ENCODE measurements around the gene FAM76A.
A peak's percentile ranks its signal among the peaks of the same experiment; 100 is the strongest.
"Not testable (repeated sequence)": the region's sequence is repeated elsewhere in the genome, so short reads cannot be mapped to it uniquely, and the experiment has no call there.

FAM76A gene

DNA sequence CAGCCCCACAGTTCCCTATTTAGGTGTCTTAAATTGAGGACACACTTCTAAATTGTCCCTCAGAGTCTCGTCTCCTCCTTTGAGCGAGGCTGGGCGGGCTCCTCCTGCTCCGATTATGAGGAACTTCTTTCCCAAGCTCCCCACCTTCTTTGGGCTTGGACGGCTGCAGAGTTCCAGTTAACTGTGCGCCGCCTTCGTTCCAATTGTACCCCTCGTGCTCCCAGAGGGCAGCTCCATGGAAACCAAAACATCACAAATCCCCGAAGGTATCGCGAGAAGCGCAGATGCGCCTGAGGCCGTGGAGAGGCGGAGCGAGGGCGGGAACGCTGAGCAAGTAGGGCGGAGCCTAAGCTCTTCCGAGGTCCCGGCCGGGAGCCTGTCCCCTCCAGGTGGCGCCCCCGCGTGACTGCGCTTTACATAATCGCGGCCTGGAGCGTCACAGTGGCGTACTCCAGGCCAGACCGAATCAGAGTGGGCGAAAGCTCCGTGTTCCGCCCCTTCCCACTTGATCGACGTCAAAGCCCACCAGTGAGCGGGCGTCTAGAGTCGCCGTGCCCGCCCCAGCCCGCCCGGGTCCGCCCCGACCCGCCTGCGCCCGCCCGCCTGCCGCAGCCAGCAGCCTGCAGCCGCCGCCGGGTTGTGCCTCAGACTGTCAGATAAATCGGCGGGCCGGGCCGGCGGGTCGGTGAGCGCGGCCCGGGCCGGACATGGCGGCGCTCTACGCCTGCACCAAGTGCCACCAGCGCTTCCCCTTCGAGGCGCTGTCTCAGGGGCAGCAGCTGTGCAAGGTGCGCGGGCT lies at the start of gene FAM76A:
TSS of gene FAM76A (plus strand) at position 588 of the 799 bp plus-strand sequence. CDS start at position 708, 120 bp downstream.
- DNase-seq (ENCODE audit: low read depth in 2 of 3, low spot score in 2 of 3), result peak; percentile 97 to 98 (median 98)

DNA sequence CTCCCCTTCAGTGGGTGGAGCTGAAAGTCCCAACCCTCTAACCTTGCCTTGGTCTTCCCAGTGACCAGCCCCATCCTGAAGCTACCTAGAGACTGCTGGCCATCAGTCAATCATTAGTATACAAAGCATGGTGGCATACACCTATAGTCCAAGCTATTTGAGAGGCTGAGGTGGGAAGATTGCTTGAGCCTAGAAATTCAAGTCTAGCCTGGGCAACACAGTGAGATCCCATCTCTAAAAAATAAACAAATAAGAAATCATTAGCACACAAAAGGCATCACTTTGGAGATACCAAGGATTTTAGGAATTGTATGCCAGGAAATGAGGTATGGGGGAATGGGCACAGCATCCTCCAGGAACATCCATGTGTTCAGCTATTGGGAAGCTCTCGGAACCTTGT lies 49.4 kb upstream of the FAM76A start:
- no peak for DNase-seq (ENCODE audit: low read depth in 2 of 3, low spot score in 2 of 3)

- no peak for DNase-seq (ENCODE audit: low read depth in 2 of 3, low spot score in 2 of 3)
Observed at GRCh38 chr1:27678747-27679146, 47.0 kb upstream of the FAM76A start.

- not testable (repeated sequence) for DNase-seq (ENCODE audit: low read depth in 2 of 3, low spot score in 2 of 3)
Observed at GRCh38 chr1:27680225-27680791, 45.5 kb upstream of the FAM76A start.

DNA sequence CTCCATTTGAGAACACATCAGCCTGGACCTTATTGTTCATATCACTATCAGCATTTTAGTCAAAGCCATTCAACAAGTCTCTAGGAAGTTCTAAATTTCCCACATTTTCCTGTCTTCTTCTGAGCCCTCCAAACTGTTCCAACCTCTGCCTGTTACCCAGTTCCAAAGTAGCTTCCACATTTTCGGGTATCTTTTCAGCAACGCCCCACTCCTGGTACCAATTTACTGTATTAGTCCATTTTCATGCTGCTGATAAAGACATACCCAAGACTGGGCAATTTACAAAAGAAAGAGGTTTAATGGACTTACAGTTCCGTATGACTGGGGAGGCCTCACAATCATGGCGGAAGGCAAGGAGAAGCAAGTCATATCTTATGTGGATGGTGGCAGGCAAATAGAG lies 44.2 kb upstream of the FAM76A start:
- not testable (repeated sequence) for DNase-seq (ENCODE audit: low read depth in 2 of 3, low spot score in 2 of 3)

DNA sequence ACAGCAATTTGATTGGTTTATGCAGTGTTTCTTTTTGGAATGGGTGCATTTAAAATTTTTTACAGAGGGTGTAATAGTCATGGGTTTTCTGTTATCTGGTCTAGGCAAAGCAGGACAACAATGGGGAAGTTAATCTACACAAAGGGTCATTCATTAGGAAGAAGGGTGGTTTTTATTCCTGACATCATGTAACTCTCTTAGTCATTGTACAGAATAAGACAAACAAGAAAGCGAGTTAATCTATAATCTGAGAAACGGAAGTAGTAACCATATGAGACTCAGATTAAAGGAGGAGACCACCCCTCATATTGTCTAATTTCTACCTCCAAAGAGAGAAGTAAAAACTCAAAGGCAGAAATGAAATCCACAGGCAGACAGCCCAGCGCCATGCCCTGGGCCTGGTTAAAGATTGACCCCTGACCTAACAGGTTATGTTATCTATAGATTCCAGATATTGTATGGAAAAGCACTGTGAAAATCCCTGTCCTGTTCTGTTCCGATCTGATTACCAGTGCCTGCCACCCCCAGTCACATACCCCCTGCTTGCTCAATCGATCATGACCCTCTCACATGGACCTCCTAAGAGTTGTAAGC lies 43.3 kb upstream of the FAM76A start:
- no peak for DNase-seq (ENCODE audit: low read depth in 2 of 3, low spot score in 2 of 3)

- no peak for DNase-seq (ENCODE audit: low read depth in 2 of 3, low spot score in 2 of 3)
Observed at GRCh38 chr1:27684176-27684575, 41.6 kb upstream of the FAM76A start.

GRCh38 chr1:27686223-27686990 lies 39.4 kb upstream of the FAM76A start:
- DNase-seq (ENCODE audit: low read depth in 2 of 3, low spot score in 2 of 3), result no peak

DNA sequence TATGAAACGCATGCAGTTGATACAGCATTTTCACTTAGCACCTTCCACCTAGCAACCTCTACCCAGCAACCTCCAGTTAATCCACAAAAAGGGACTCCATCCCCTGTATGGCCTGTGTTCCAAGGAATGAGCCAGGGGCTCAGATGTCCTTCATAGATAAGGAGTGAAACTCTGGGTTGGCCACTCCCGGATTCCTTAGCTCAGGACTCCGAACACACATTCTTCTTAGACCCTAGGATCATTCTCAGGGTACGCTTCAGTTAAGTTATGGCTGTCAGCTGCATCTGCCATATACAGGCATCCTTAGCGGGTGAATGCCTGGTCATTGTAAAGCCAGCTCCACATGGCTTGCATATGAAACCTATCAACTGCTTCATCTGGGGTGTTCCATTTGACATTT lies 37.9 kb upstream of the FAM76A start:
- DNase-seq (ENCODE audit: low read depth in 2 of 3, low spot score in 2 of 3), result no peak

- no peak for DNase-seq (ENCODE audit: low read depth in 2 of 3, low spot score in 2 of 3)
Observed at GRCh38 chr1:27689423-27690173, 36.2 kb upstream of the FAM76A start.

- no peak for DNase-seq (ENCODE audit: low read depth in 2 of 3, low spot score in 2 of 3)
Observed at GRCh38 chr1:27690183-27690582, 35.6 kb upstream of the FAM76A start.

DNA sequence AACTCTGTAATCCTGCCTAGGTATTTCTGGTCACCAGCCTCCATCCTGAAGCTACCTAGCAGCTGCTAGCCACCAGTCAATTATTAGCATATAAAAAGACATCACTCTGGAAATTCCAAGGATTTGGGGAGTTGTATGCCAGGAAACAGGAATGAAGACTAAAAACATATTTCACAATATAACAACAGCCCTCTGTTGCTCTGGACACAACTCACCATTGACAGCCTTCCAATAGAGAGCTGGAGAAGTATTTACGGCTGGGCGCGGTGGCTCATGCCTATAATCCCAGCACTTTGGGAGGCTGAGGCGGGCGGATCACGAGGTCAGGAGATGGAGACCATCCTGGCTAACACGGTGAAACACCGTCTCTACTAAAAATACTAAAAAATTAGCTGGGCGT lies 28.9 kb upstream of the FAM76A start:
- DNase-seq (ENCODE audit: low read depth in 2 of 3, low spot score in 2 of 3), result not testable (repeated sequence)

GRCh38 chr1:27704958-27705357 lies 20.8 kb upstream of the FAM76A start:
- no peak for DNase-seq (ENCODE audit: low read depth in 2 of 3, low spot score in 2 of 3)

DNA sequence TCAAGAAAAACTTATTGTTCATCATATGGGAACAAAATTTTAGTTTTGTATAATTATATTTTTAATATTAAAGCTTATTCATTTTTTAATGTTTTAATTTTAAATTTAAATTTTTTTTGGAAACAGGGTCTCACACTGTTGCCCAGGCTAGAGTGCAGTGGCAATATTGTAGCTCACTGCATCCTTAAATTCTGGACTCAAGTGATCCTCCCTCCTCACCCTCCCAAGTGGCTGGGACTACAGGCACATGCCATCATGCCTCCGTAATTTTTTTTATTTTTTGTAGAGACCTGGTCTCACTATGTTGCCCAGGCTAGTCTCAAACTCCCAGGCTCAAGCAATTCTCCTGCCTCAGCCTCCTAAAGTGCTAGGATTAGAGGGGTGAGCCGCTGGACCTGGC lies 20.2 kb upstream of the FAM76A start:
- no peak for DNase-seq (ENCODE audit: low read depth in 2 of 3, low spot score in 2 of 3)

DNA sequence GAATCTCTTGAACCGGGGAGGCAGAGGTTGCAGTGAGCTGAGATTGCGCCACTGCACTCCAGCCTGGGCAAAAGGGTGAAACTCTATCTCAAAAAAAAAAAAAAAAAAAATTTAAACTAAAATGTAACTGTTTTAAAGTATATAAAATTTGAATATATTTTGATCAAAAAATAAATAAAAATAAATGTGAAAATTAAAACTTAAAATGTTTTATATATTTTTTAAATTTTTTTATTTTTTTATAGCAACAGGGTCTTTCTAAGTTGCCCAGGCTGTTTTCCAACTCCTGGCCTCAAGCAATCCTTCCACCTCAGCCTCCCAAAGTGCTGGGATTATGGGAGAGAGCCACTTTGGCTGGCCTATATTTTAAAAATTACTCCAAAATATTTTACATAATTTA lies 15.2 kb upstream of the FAM76A start:
- DNase-seq (ENCODE audit: low read depth in 2 of 3, low spot score in 2 of 3), result no peak

DNA sequence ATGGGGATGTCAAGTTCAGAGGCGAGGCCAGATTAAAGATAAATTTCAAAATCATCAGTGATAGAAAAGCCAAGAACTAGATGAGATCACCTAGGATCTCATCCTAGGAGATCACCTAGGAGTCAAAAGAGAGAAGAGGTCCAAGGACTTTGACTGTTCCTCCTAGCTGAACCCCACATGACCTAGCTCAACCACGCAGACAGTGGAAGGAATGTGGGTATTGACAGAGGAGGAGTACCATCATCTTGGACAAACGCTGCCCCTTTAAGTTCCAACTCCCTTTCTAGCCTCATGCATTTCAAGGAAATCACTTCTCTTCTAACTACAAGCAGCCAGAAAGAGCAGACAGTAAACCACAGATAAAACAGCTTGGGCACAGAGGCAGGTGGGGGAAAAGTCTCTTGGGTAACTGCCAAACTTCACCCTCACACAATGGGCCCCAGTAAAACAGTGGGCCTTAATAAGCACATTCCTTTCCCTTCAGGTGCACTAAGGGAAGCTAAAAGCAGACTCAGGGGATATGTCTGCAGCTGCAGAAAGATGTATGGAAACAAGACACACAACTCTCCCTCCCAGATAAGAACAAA lies 12.5 kb upstream of the FAM76A start:
- DNase-seq (ENCODE audit: low read depth in 2 of 3, low spot score in 2 of 3), result no peak

DNA sequence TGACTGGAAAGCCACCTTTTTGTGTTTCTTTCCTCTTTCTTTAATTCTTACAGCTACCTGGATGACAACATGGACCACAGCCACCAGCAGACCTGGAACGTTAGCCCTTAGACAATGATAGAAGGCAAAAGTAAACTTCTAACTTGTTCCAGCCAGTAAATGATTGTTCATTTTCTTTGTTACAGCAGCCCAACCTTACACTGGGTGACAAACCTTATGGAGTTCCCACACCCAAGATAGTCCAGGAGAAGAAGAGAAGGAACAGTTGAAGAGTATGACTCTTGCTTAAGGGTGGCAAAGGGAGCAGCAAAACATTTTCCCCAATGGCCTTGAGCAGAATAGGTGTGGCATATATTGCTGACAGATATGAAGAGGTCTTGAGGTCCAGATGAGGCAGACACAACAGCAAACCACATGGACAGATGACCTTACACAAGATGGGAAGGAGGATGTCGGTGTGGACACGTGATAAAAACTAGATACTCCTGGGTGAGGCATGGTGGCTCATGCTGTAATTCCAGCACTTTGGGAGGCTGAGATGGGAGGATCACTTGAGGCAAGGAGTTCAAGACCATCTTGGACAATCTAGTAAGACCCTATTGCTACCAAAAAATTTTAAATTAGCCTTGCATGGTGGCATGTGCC lies 11.8 kb upstream of the FAM76A start:
- DNase-seq (ENCODE audit: low read depth in 2 of 3, low spot score in 2 of 3), result no peak

DNA sequence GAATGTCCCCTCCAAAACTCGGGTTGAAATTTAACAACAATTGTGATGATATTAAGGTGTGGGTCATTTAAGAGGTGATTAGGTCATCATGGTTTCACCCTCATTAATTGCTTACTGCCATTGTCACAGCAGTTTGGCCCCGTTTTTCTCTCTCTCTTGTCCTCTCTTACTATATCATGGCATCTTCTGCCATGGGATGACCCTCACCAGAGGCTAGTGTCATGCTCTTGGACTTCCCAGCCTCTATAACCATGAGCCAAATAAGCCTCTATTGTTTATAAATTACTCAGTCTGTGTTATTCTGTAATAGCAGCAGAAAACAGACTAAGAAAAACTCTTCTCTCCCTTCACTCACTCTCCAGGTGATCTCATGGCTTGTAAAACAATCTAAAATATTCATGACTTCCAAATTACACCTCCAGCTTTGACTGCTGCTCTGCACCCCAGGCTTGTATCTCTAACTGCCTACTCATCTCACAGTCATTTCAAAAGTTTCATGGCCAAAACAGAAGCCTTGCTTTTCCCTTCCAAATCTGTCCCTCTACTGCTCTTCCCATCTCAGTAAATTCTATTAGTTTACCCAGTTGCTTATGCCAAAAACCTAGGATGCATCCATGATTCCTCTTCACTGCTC lies 9.4 kb upstream of the FAM76A start:
- DNase-seq (ENCODE audit: low read depth in 2 of 3, low spot score in 2 of 3), result no peak
